ENCODE results near the gene CEP112. TPM values are rescaled to one million over a fixed set of nuclear protein-coding genes. Genes with fewer than 3 reads are reported as not detected.

Gene CEP112
- total and polyA plus RNA-seq, 2 of the 4 experiments (the other 2 are of a cell fraction) = 2.5 to 5.6 TPM

GRCh38 chr17:65633146-65633881, 558.6 kb downstream of the CEP112 start:
- ATAC-seq (ENCODE audit: low read depth) = no peak
- WGBS, 2 experiments (ENCODE audit: extremely low coverage in 2 of 2, insufficient read length in 1 of 2) = no CpG with 5 or more reads among the region's 8 CpGs
- CTCF ChIA-PET = no interaction called here

More at GRCh38 chr17:65633146-65633881, 558.6 kb downstream of the CEP112 start:
- dilution Hi-C loops (cut with HindIII; ENCODE audit: low sequenced_read_pairs, unreplicated experiment) (no loop called here), in situ Hi-C loops (cut with MboI; ENCODE audit: low sequenced_read_pairs) (no loop called here), intact Hi-C loops (cut with micrococcal nuclease) (no loop called here)
- Histone ChIP-seq H4K91ac (ENCODE audit: insufficient read depth, low read depth, low read length) (no peak overlapping the region), H3K79me1 (ENCODE audit: low read depth in 1 of 2, low read length in 2 of 2) (no peaks in the 10 kb centered on the region), H3K36me3 (ENCODE audit: control insufficient read depth, insufficient read depth, low read length) (no peaks in the 10 kb centered on the region), H3K18ac (ENCODE audit: low read depth, low read length) (no peak overlapping the region), H2BK15ac (ENCODE audit: low read depth, low read length) (no peak overlapping the region), H3K9me1 (ENCODE audit: insufficient read depth, low read length) (no peaks in the 10 kb centered on the region), H2BK20ac (ENCODE audit: low read depth, low read length) (no peak overlapping the region), H3K27ac (ENCODE audit: insufficient read depth, low read length) (no peak overlapping the region), H3K14ac (replicated peaks; ENCODE audit: low read depth, low read length) (no peak overlapping the region), H3K9me3 (ENCODE audit: control insufficient read depth, insufficient read depth, low read length) (no peaks in the 10 kb centered on the region), H3K4me1 (ENCODE audit: control insufficient read depth, insufficient read depth, low read length) (peaks cover 2% of the 10 kb centered on the region; the same call in 1 of the 2 replicates), H3K4me2 (ENCODE audit: low read depth, low read length) (no peak overlapping the region), H4K5ac (ENCODE audit: low read depth, low read length) (no peak overlapping the region), H3K9ac (ENCODE audit: low read depth, low read length) (no peak overlapping the region), H2BK5ac (ENCODE audit: low read depth, low read length, poor library complexity, severe bottlenecking) (no peak overlapping the region), H2AK5ac (ENCODE audit: low read depth, low read length) (no peak overlapping the region), H4K8ac (ENCODE audit: low read depth in 2 of 2, low read length in 2 of 2) (no peak overlapping the region), H2BK120ac (ENCODE audit: low read depth, low read length) (no peak overlapping the region), H3K27me3 (ENCODE audit: control insufficient read depth, insufficient read depth, low read length) (peaks cover 4% of the 10 kb centered on the region; the same call in 1 of the 2 replicates), H3K4me3 (ENCODE audit: insufficient read depth, low read depth, low read length) (no peak overlapping the region), H3K56ac (ENCODE audit: extremely low read depth, insufficient read depth, low read length) (no peak overlapping the region), H2AK9ac (replicated peaks; ENCODE audit: low read depth, low read length, poor library complexity) (no peak overlapping the region), H3K23ac (ENCODE audit: low read depth, low read length) (no peak overlapping the region), H2AFZ (replicated peaks; ENCODE audit: low read length, poor library complexity) (no peak overlapping the region), H4K20me1 (ENCODE audit: insufficient read depth, low read length) (peaks cover 3% of the 10 kb centered on the region; the same call in 1 of the 2 replicates), H3K4ac (ENCODE audit: low read depth, low read length) (no peak overlapping the region)
- no peak for DNase-seq
- POLR2A ChIA-PET (ENCODE audit: unreplicated experiment) = no interaction called here
- no TSS peak for BruUV-seq (replicated peaks)
- TF ChIP-seq MAZ (IDR thresholded peaks at IDR 0.05; ENCODE audit: borderline replicate concordance, low read depth, low read length) (no peak), RCOR1 (IDR thresholded peaks at IDR 0.05; ENCODE audit: insufficient replicate concordance, low read length) (no peak), CEBPB (IDR thresholded peaks at IDR 0.05; ENCODE audit: low read depth, low read length) (peak; percentile 38; the same call in 1 of the 2 replicates), FOS (IDR thresholded peaks at IDR 0.05; ENCODE audit: low read depth, low read length) (no peak), RFX5 (IDR thresholded peaks at IDR 0.05; ENCODE audit: low read depth, low read length) (no peak), MXI1 (IDR thresholded peaks at IDR 0.05; ENCODE audit: borderline replicate concordance, low read depth, low read length) (no peak)

Data from IMR-90 (cell line).